Measurements from ENCODE around the gene PLEKHM3.

PLEKHM3 gene

GRCh38 chr2:207819839-207820784, 205.2 kb downstream of the PLEKHM3 start:
- Histone ChIP-seq H3K27ac (ENCODE audit: low read length, poor library complexity, severe bottlenecking) (peak overlapping the region; percentile 42), H3K23ac (ENCODE audit: low read length in 2 of 2) (no peak overlapping the region), H3K4ac (ENCODE audit: low read depth in 1 of 2, low read length in 2 of 2) (no peak overlapping the region), H2BK15ac (ENCODE audit: low read depth, poor library complexity, severe bottlenecking) (no peak overlapping the region), H4K8ac (ENCODE audit: low read length) (no peak overlapping the region), H3K14ac (ENCODE audit: low read length in 2 of 2) (no peak overlapping the region), H3K9me3 (ENCODE audit: control insufficient read depth, low read length) (no peaks in the 10 kb centered on the region), H2AFZ (ENCODE audit: low read depth, low read length) (no peak overlapping the region), H2BK5ac (ENCODE audit: low read depth, low read length, poor library complexity, severe bottlenecking) (no peak overlapping the region), H2AK5ac (ENCODE audit: low read length, severe bottlenecking) (peak overlapping the region; percentile 44), H3K27me3 (ENCODE audit: control insufficient read depth in 1 of 2, insufficient read depth in 1 of 2, low read length in 2 of 2) (no peaks in the 10 kb centered on the region), H3K18ac (ENCODE audit: low read depth in 1 of 2, low read length in 2 of 2) (no peak overlapping the region), H3K4me2 (ENCODE audit: low read length, poor library complexity, severe bottlenecking) (no peak overlapping the region), H3K4me3 (ENCODE audit: insufficient read depth in 1 of 2, low read depth in 1 of 2, low read length in 2 of 2) (no peak overlapping the region), H3K36me3 (ENCODE audit: control insufficient read depth in 1 of 2, insufficient read depth in 2 of 2, low read depth in 1 of 2, low read length in 2 of 2) (peaks cover 0 to 3% of the 10 kb centered on the region in 2 experiments), H4K91ac (ENCODE audit: low read length) (no peak overlapping the region), H2BK12ac (ENCODE audit: low read length in 2 of 2) (no peak overlapping the region), H2BK120ac (ENCODE audit: low read depth, low read length) (peak overlapping the region; percentile 36), H3K4me1 (ENCODE audit: control insufficient read depth, insufficient read depth, low read depth, low read length) (peaks cover 3% of the 10 kb centered on the region), H3K9ac (ENCODE audit: low read length) (no peak overlapping the region), H3K79me1 (replicated peaks; ENCODE audit: low read length, poor library complexity, severe bottlenecking) (no peaks in the 10 kb centered on the region)
- WGBS: 93% methylated on average over 10 of the region's 11 CpGs
- DNase-seq: no peak

- Histone ChIP-seq H3K27ac (ENCODE audit: low read length, poor library complexity, severe bottlenecking) (peak overlapping the region; percentile 10), H3K23ac (ENCODE audit: low read length in 2 of 2) (no peak overlapping the region), H3K27me3 (ENCODE audit: control insufficient read depth in 1 of 2, insufficient read depth in 1 of 2, low read length in 2 of 2) (no peaks in the 10 kb centered on the region), H3K9ac (ENCODE audit: low read length) (no peak overlapping the region), H2BK120ac (ENCODE audit: low read depth, low read length) (no peak overlapping the region), H3K4me2 (ENCODE audit: low read length, poor library complexity, severe bottlenecking) (no peak overlapping the region), H3K4ac (ENCODE audit: low read depth in 1 of 2, low read length in 2 of 2) (no peak overlapping the region), H3K79me1 (replicated peaks; ENCODE audit: low read length, poor library complexity, severe bottlenecking) (no peaks in the 10 kb centered on the region), H2BK12ac (ENCODE audit: low read length in 2 of 2) (no peak overlapping the region), H3K4me1 (ENCODE audit: control insufficient read depth, insufficient read depth, low read depth, low read length) (peaks cover 3% of the 10 kb centered on the region), H2BK15ac (ENCODE audit: low read depth, poor library complexity, severe bottlenecking) (no peak overlapping the region), H3K14ac (ENCODE audit: low read length in 2 of 2) (no peak overlapping the region), H3K4me3 (ENCODE audit: insufficient read depth in 1 of 2, low read depth in 1 of 2, low read length in 2 of 2) (no peak overlapping the region), H3K36me3 (ENCODE audit: control insufficient read depth in 1 of 2, insufficient read depth in 2 of 2, low read depth in 1 of 2, low read length in 2 of 2) (no peaks in the 10 kb centered on the region), H3K18ac (ENCODE audit: low read depth in 1 of 2, low read length in 2 of 2) (no peak overlapping the region), H2AFZ (ENCODE audit: low read depth, low read length) (no peak overlapping the region), H2BK5ac (ENCODE audit: low read depth, low read length, poor library complexity, severe bottlenecking) (no peak overlapping the region), H3K9me3 (ENCODE audit: control insufficient read depth, low read length) (no peaks in the 10 kb centered on the region), H4K8ac (ENCODE audit: low read length) (no peak overlapping the region), H2AK5ac (ENCODE audit: low read length, severe bottlenecking) (no peak overlapping the region), H4K91ac (ENCODE audit: low read length) (no peak overlapping the region)
- 82% methylated on average over 9 of the region's 10 CpGs for WGBS
- DNase-seq: no peak
These were observed 206.1 kb downstream of the PLEKHM3 start for GRCh38 chr2:207819021-207819797.

GRCh38 chr2:207816546-207816945, 208.8 kb downstream of the PLEKHM3 start:
- H3K9ac ChIP-seq (ENCODE audit: low read length): no peak overlapping the region
- H3K36me3 ChIP-seq (ENCODE audit: control insufficient read depth in 1 of 2, insufficient read depth in 2 of 2, low read depth in 1 of 2, low read length in 2 of 2): no peaks in the 10 kb centered on the region
- peaks cover 3% of the 10 kb centered on the region for H3K4me1 ChIP-seq (ENCODE audit: control insufficient read depth, insufficient read depth, low read depth, low read length)
- H3K14ac ChIP-seq (ENCODE audit: low read length in 2 of 2): peak overlapping the region in 1 of 2 experiments; percentile 75
- H3K4ac ChIP-seq (ENCODE audit: low read depth in 1 of 2, low read length in 2 of 2): no peak overlapping the region
- H3K9me3 ChIP-seq (ENCODE audit: control insufficient read depth, low read length): no peaks in the 10 kb centered on the region
- no peak overlapping the region for H3K23ac ChIP-seq (ENCODE audit: low read length in 2 of 2)
- H4K8ac ChIP-seq (ENCODE audit: low read length): no peak overlapping the region
- H3K4me2 ChIP-seq (ENCODE audit: low read length, poor library complexity, severe bottlenecking): no peak overlapping the region
- H3K27me3 ChIP-seq (ENCODE audit: control insufficient read depth in 1 of 2, insufficient read depth in 1 of 2, low read length in 2 of 2): no peaks in the 10 kb centered on the region
- H2BK5ac ChIP-seq (ENCODE audit: low read depth, low read length, poor library complexity, severe bottlenecking): no peak overlapping the region
- H4K91ac ChIP-seq (ENCODE audit: low read length): no peak overlapping the region
- 90% methylated on average over 5 of the region's 5 CpGs for WGBS
- no peak overlapping the region for H2AFZ ChIP-seq (ENCODE audit: low read depth, low read length)
- no peaks in the 10 kb centered on the region for H3K79me1 ChIP-seq (replicated peaks; ENCODE audit: low read length, poor library complexity, severe bottlenecking)
- no peak overlapping the region for H2AK5ac ChIP-seq (ENCODE audit: low read length, severe bottlenecking)
- no peak overlapping the region for H2BK12ac ChIP-seq (ENCODE audit: low read length in 2 of 2)
- no peak overlapping the region for H3K18ac ChIP-seq (ENCODE audit: low read depth in 1 of 2, low read length in 2 of 2)
- H2BK120ac ChIP-seq (ENCODE audit: low read depth, low read length): no peak overlapping the region
- no peak for DNase-seq
- no peak overlapping the region for H2BK15ac ChIP-seq (ENCODE audit: low read depth, poor library complexity, severe bottlenecking)
- H3K4me3 ChIP-seq (ENCODE audit: insufficient read depth in 1 of 2, low read depth in 1 of 2, low read length in 2 of 2): no peak overlapping the region
- H3K27ac ChIP-seq (ENCODE audit: low read length, poor library complexity, severe bottlenecking): no peak overlapping the region

- Histone ChIP-seq H3K9me3 (ENCODE audit: control insufficient read depth, low read length) (no peaks in the 10 kb centered on the region), H3K4me1 (ENCODE audit: control insufficient read depth, insufficient read depth, low read depth, low read length) (peaks cover 8% of the 10 kb centered on the region), H3K23ac (ENCODE audit: low read length in 2 of 2) (no peak overlapping the region), H3K27ac (ENCODE audit: low read length, poor library complexity, severe bottlenecking) (no peak overlapping the region), H3K4me3 (ENCODE audit: insufficient read depth in 1 of 2, low read depth in 1 of 2, low read length in 2 of 2) (no peak overlapping the region), H2AFZ (ENCODE audit: low read depth, low read length) (no peak overlapping the region), H2BK15ac (ENCODE audit: low read depth, poor library complexity, severe bottlenecking) (no peak overlapping the region), H4K8ac (ENCODE audit: low read length) (no peak overlapping the region), H2BK12ac (ENCODE audit: low read length in 2 of 2) (no peak overlapping the region), H3K18ac (ENCODE audit: low read depth in 1 of 2, low read length in 2 of 2) (no peak overlapping the region), H3K36me3 (ENCODE audit: control insufficient read depth in 1 of 2, insufficient read depth in 2 of 2, low read depth in 1 of 2, low read length in 2 of 2) (no peaks in the 10 kb centered on the region), H3K79me1 (replicated peaks; ENCODE audit: low read length, poor library complexity, severe bottlenecking) (no peaks in the 10 kb centered on the region), H3K27me3 (ENCODE audit: control insufficient read depth in 1 of 2, insufficient read depth in 1 of 2, low read length in 2 of 2) (no peaks in the 10 kb centered on the region), H3K9ac (ENCODE audit: low read length) (no peak overlapping the region), H4K91ac (ENCODE audit: low read length) (no peak overlapping the region), H2BK5ac (ENCODE audit: low read depth, low read length, poor library complexity, severe bottlenecking) (no peak overlapping the region), H2BK120ac (ENCODE audit: low read depth, low read length) (no peak overlapping the region), H3K4ac (ENCODE audit: low read depth in 1 of 2, low read length in 2 of 2) (no peak overlapping the region), H3K14ac (ENCODE audit: low read length in 2 of 2) (no peak overlapping the region), H3K4me2 (ENCODE audit: low read length, poor library complexity, severe bottlenecking) (no peak overlapping the region), H2AK5ac (ENCODE audit: low read length, severe bottlenecking) (no peak overlapping the region)
- no peak for DNase-seq
- 89% methylated on average over 3 of the region's 3 CpGs for WGBS
These were observed 210.1 kb downstream of the PLEKHM3 start for GRCh38 chr2:207815254-207815653.
